ENCODE data around the gene ZNF502.

The ZNF502 gene

DNA sequence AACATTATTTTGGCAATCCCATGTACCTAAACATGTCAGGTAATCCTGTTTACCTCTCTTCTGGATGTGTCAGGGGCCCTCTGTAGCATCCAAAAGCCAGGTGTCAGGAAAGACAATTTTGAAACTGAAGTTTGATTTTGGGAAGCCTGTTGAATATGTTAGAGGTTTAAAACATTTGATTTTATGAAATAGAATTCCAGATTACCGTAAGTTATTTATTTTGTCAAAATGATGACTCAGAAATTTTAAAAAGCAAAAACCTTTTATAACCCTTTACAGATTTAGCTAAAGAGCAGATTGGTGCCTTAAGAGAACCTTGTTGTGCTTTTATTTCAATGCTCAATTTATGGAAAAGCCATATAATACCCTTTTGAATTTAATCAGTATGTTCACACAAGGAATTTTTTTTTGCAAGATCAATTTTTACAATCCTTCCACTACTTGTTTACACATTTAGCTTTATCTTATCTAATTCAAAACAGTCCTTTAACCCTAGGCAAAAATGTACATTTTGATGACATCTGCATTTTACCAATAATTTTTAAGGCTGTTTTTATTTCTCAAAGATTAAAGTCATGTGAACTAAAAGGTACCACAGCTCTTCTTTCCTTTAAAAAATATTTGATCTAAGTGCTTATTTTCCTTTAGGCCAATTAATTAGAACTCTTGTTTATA lies 59.1 kb downstream of the ZNF502 start:
- DNase-seq: no peak

- peak in 1 of 3 experiments; percentile 0 for DNase-seq
Measured at GRCh38 chr3:44772099-44772442, 59.6 kb downstream of the ZNF502 start.
